ENCODE results near the gene ONECUT3.
"Not testable (repeated sequence)": the region's sequence is repeated elsewhere in the genome, so short reads cannot be mapped to it uniquely, and the experiment has no call there.

Gene ONECUT3

DNA sequence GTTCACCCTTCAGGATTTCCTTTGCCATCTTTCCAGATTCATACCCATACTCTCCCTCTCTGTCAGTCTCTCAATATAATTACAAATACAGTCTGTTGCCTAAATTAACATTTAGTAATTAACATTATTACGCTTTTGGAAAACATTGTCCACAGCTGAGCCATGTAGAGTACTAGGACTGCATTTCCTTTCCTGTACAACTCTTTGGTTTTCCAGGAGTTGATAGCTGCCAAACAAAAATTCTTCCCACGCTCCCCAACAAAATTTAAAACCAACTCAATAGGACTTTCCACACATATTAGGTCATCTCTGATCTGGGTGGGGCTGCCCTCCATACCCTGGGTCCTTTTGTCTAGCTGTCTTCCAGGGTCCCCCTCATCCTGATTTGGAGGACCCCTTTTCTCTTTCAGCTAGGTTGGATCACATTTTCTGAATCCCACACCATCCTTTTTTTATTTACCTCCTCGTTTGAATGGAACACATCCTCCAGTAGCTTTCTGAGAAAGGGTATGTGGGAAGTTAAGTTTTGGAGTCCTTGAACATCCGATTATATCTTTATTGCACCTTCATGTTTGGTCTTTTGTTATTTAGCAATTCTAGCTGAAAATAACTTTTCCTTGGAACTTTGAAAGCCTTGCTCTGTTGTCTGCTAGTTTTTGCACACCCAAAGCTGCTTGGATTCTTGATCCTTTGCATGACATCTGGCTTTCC lies 17.7 kb downstream of the ONECUT3 start:
- DNase-seq = no peak

DNA sequence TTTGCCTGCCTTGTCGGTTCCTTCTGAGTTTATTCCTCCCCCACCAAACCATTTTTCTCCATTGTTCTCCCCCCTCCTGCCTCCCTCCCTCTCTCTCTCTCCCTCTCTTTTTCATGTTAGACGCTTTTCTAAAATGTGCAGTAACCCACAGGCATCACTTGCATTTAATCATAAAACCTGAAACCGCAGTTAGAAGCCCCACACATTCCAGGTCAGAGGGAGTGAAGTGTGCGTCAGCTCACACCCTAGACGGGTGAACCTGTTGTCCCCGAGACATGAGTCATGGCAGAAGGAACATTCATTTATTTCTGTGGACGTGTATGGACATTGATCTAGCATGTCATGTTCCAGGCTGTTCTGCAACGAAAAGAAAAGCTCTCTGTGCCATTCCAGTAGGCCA lies 19.9 kb downstream of the ONECUT3 start:
- DNase-seq = no peak

DNA sequence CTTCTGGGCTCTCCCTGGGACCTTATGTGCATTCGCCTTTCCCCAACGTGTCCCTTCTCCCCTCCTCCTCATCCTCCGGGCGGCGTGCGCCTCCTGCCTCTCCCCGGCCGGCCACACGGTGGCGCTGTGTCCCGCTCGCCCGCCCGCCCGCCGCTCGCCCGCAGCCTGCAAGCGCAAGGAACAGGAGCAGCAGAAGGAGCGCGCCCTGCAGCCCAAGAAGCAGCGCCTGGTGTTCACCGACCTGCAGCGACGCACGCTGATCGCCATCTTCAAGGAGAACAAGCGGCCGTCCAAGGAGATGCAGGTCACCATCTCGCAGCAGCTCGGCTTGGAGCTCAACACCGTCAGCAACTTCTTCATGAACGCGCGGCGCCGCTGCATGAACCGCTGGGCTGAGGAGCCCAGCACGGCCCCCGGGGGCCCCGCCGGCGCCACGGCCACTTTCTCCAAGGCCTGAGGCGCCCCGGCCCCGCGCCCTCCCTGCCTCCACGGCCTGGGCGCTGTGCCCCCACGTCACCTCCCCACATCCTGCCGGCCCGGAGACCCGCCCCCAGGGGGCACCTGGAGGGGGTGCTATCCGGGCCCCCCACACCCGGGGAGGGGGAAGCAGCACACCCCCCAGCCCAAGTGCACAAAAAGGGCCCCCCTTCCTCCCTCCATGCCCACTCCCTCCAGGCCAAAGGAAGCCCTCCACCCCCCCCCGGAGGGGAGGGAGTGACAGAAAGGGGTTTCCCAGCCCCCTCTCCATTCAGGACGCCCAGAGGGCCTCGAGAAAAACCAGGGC lies 21.9 kb downstream of the ONECUT3 start:
- DNase-seq = no peak

GRCh38 chr19:1775951-1776605 lies 22.8 kb downstream of the ONECUT3 start:
- DNase-seq = no peak

- no peak for DNase-seq
These were observed 23.4 kb downstream of the ONECUT3 start for GRCh38 chr19:1776606-1777147.

- no peak for DNase-seq
These were observed 23.8 kb downstream of the ONECUT3 start for GRCh38 chr19:1777149-1777548.

- no peak for DNase-seq
These were observed 26.3 kb downstream of the ONECUT3 start for GRCh38 chr19:1779574-1779973.

GRCh38 chr19:1780272-1780958 lies 27.1 kb downstream of the ONECUT3 start:
- no peak for DNase-seq

GRCh38 chr19:1782521-1782920 lies 29.2 kb downstream of the ONECUT3 start:
- DNase-seq = no peak

- no peak for DNase-seq
These were observed 30.0 kb downstream of the ONECUT3 start for GRCh38 chr19:1783354-1783753.

DNA sequence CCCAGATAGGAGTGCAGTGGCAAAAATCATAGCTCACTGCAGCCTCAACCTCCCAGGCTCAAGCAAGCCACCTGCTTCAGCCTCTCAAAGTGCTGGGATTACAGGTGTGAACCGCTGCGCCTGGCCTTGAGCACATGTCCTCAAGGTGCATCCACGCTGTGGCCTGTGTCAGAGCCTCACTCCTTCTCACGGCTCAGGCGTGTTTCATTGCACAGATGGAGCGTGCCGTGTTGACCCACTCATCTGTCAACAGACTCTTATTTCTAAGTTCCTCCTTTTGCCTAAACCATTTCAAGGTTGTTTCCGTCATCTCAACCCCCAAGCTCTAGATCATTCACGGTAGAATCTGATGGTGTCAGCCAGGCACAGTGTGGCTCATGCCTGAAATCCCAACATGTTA lies 30.6 kb downstream of the ONECUT3 start:
- no peak for DNase-seq

- no peak for DNase-seq
These were observed 32.0 kb downstream of the ONECUT3 start for GRCh38 chr19:1785310-1785709.

DNA sequence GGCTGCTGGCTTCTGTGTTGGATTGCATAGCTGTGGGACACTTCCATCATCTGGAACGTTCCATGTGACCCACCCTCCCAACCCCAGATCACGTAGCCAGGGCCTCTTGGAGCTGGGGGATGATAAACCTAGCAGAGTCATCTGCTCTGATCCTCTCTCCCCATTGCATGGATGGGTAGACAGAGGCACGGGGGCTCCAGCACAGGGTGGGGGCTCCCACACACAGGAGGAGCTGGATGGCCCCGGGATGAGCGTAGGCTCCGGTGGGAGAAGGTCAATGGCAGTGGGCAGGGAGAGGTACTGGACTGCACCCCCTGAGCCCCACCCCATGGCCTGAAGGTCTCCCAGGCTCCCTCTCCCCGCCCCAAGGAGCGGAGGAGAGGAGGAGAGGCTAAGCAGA lies 33.4 kb downstream of the ONECUT3 start:
- DNase-seq = no peak

- DNase-seq = no peak
These were observed 33.8 kb downstream of the ONECUT3 start for GRCh38 chr19:1787116-1787515.

- no peak for DNase-seq
These were observed 36.1 kb downstream of the ONECUT3 start for GRCh38 chr19:1789261-1790041.

DNA sequence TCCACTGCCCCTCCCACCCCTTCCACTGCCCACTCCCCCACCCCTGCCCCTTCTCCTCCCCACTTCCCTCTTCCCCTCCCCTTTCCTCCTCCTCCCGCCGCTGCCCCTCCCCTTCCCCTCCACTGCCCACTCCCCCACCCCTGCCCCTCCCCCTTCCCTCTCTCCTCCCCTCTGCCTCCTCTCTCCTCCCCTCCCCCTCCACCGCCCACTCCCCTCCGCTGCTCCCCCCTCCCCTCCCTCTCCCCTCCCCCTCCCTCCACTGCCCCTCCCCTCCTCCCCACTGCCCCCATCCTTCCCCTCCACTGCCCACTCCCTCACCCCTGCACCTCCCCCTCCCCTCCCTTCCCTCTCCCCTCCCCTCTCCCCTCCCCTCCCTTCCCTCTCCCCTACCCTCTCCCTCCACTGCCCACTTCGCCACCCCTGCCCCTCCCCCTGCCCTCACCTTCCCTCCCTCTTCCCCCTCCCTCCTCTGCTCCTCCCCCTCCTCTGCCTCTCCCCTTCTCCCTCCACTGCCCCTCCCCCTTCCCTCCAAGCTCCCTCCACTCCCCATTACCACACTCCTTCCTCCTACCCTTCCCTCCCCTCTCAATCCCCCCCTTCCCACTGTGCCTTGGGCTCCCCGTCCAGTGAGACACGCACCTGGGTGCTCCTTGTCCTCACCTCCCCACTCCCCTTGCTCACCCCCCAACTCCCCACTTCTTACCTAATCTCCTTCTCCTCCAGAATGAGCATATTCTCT lies 36.9 kb downstream of the ONECUT3 start:
- DNase-seq = no peak

GRCh38 chr19:1791879-1792278 lies 38.6 kb downstream of the ONECUT3 start:
- DNase-seq = no peak

DNA sequence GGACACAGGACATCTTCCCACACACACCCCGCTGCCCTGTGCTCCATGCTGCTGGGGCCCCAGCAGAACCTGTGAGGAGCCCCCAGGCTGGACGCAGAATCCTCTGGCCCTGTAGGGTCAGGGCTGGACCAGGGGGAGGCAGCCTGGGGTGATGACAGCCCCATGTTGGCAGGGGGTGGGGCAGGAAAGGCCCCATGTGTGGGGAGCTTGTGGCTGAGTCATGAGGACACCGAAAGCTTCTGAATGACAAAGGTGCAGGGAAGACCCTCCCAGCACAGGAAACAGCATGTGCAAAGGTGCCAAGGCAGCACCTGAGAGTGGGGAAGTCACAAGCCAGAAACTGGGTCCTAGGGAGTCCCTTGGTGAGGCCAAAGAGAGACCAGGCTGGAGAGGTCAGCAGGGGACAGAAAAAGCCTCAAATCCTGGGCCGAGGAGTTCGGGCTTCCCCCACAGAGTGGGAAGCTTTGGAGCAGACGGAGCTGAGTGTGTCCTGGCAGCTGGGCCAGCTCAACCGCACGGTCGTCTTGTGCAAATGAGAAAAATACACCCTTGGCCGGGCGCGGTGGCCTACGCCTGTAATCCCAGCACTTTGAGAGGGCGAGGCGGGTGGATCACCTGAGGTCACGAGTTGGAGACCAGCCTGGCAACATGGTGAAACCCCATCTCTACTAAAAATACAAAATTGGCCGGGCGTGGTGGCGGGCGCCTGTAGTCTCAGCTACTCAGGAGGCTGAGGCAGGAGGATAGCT lies 41.3 kb downstream of the ONECUT3 start:
- DNase-seq = no peak

- DNase-seq = no peak
These were observed 43.3 kb downstream of the ONECUT3 start for GRCh38 chr19:1796395-1797142.

DNA sequence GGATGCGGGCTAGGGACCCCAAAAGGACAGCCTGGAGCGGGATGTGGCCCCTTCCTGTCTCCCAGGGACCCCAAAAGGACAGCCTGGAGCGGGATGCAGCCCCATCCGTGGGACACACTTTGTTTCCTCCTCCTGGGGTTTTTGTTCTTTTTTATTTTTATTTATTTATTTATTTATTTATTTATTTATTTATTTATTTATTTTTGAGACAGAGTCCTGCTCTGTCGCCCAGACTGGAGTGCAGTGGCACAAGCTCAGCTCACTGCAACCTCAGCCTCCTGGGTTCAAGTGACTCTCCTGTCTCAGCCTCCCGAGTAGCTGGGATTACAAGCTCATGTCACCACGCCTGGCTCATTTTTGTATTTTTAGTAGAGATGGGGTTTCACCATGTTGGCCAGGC lies 44.0 kb downstream of the ONECUT3 start:
- not testable (repeated sequence) for DNase-seq

Data from NCI-H2029 treated with DMSO at 0.1 percent for 48 hours (cell line).